Peyer's patch (tissue), 4 donors: ENCODE data around the gene SPG7. TPM values are rescaled to one million over a fixed set of nuclear protein-coding genes. Genes with fewer than 3 reads are reported as not detected.

Experiments
- DNase-seq, 3 donors: peaks; one replicate each; pipeline ENCODE4 v3.0.0-alpha.2; 2017 to 2019
- H3K27ac ChIP-seq, 4 donors: fragments of 200-600 bp; sonication (generic); one replicate each; pipeline ENCODE4 v1.5.1; 2016 to 2019
- H3K27me3 ChIP-seq, 2 donors: fragments of 200-600 bp; sonication (generic); one replicate each; pipeline ENCODE4 v1.5.1; 2019
- H3K36me3 ChIP-seq, 3 donors: fragments of 200-600 bp; sonication (generic); one replicate each; pipeline ENCODE4 v1.5.1; 2016 to 2019
- H3K4me1 ChIP-seq, 4 donors: fragments of 200-600 bp; sonication (generic); one replicate each; pipeline ENCODE4 v1.5.1; 2016 to 2019
- H3K4me3 ChIP-seq, 4 donors: fragments of 200-600 bp; sonication (generic); 1 replicate in 3 of 4; 2 replicates in 1 of 4; pipeline ENCODE4 v1.5.1; 2016 to 2019; ENCODE audit warnings: mild to moderate bottlenecking in 1 of 4
- H3K9me3 ChIP-seq, 4 donors: fragments of 200-600 bp; sonication (generic); one replicate each; pipeline ENCODE4 v1.5.1; 2016 to 2019; ENCODE audit warnings: mild to moderate bottlenecking in 1 of 4
- CTCF ChIP-seq, 6 experiments: fragments of 450-650 bp in 4 of 6; fragments of 200-600 bp in 2 of 6; sonication (generic) in 1 of 6; IDR thresholded peaks; one replicate each; pipeline ENCODE4 v1.5.1; 2017 to 2019; ENCODE audit warnings: antibody characterized with exemption in 6 of 6, mild to moderate bottlenecking in 3 of 6, moderate library complexity in 1 of 6
- POLR2A ChIP-seq, 2 donors: fragments of 450-650 bp; IDR thresholded peaks; one replicate each; pipeline ENCODE4 v1.5.1; 2017; ENCODE audit warnings: antibody characterized with exemption in 2 of 2, mild to moderate bottlenecking in 2 of 2, moderate library complexity in 2 of 2
- total RNA-seq, 4 donors: library from RNA; depleted of rRNA; stranded (reverse); fragments of >200 nt; gene quantifications; one replicate each; pipeline ENCODE4 v1.1.0, GENCODE V29; 2016

The SPG7 gene
- total RNA-seq, 4 donors from 2014 or later, result 242 to 461 (median 378) TPM

- H3K4me3 ChIP-seq, result no peak overlapping the region
- DNase-seq, result no peak
- H3K27me3 ChIP-seq, result no peaks in the 10 kb centered on the region
- no peak for TF ChIP-seq POLR2A (IDR thresholded peaks at IDR 0.05)
- no peak for TF ChIP-seq CTCF (IDR thresholded peaks at IDR 0.05)
- H3K36me3 ChIP-seq, result peaks cover 0 to 54% (median 0%) of the 10 kb centered on the region in 3 donors
- H3K27ac ChIP-seq, result no peak overlapping the region
- no peaks in the 10 kb centered on the region for H3K9me3 ChIP-seq
- H3K4me1 ChIP-seq, result peaks cover 0 to 19% (median under 1%) of the 10 kb centered on the region in 4 donors
Measured at GRCh38 chr16:89540557-89540956, 32.4 kb downstream of the SPG7 start.

- Histone ChIP-seq H3K4me1 (peaks cover 0 to 19% (median 0%) of the 10 kb centered on the region in 4 donors), H3K36me3 (peaks cover 0 to 58% (median 0%) of the 10 kb centered on the region in 3 donors), H3K9me3 (no peaks in the 10 kb centered on the region), H3K4me3 (no peak overlapping the region), H3K27me3 (no peaks in the 10 kb centered on the region), H3K27ac (no peak overlapping the region)
- TF ChIP-seq CTCF (IDR thresholded peaks at IDR 0.05), result no peak
- TF ChIP-seq POLR2A (IDR thresholded peaks at IDR 0.05), result no peak
- DNase-seq, result no peak
Measured at GRCh38 chr16:89541792-89542191, 33.6 kb downstream of the SPG7 start.

GRCh38 chr16:89544113-89544512 is 35.9 kb downstream of the SPG7 start:
- Histone ChIP-seq H3K9me3 (no peaks in the 10 kb centered on the region), H3K4me1 (peaks cover 0 to 19% (median 0%) of the 10 kb centered on the region in 4 donors), H3K4me3 (no peak overlapping the region), H3K27ac (no peak overlapping the region), H3K36me3 (peaks cover 0 to 60% (median 0%) of the 10 kb centered on the region in 3 donors), H3K27me3 (no peaks in the 10 kb centered on the region)
- DNase-seq, result no peak
- TF ChIP-seq CTCF (IDR thresholded peaks at IDR 0.05) (no peak), POLR2A (IDR thresholded peaks at IDR 0.05) (no peak)

- Histone ChIP-seq H3K27me3 (no peaks in the 10 kb centered on the region), H3K9me3 (no peaks in the 10 kb centered on the region), H3K4me3 (no peak overlapping the region), H3K4me1 (peaks cover 0 to 19% (median 0%) of the 10 kb centered on the region in 4 donors), H3K36me3 (peaks cover 0 to 66% (median 0%) of the 10 kb centered on the region in 3 donors), H3K27ac (no peak overlapping the region)
- no peak for DNase-seq
- TF ChIP-seq CTCF (IDR thresholded peaks at IDR 0.05), result no peak
- TF ChIP-seq POLR2A (IDR thresholded peaks at IDR 0.05), result no peak
Measured at GRCh38 chr16:89544713-89545043, 36.5 kb downstream of the SPG7 start.

GRCh38 chr16:89545044-89545830 is 37.0 kb downstream of the SPG7 start:
- Histone ChIP-seq H3K4me3 (no peak overlapping the region), H3K4me1 (peaks cover 0 to 19% (median 0%) of the 10 kb centered on the region in 4 donors), H3K27ac (peak overlapping the region in 1 of 4 donors; percentile 9), H3K9me3 (no peaks in the 10 kb centered on the region), H3K36me3 (peaks cover 0 to 71% (median 0%) of the 10 kb centered on the region in 3 donors), H3K27me3 (no peaks in the 10 kb centered on the region)
- TF ChIP-seq POLR2A (IDR thresholded peaks at IDR 0.05), result no peak
- no peak for TF ChIP-seq CTCF (IDR thresholded peaks at IDR 0.05)
- no peak for DNase-seq
